SIG-M5 treated with dmso at 0.1 percent for 504 hours (cell line): ENCODE measurements around the gene PAK2.
"Not testable (repeated sequence)": the region's sequence is repeated elsewhere in the genome, so short reads cannot be mapped to it uniquely, and the experiment has no call there.

Experiments used
- DNase-seq: peaks from one replicate; lab custom pipeline; 2025; ENCODE audit not compliant: unreplicated experiment; lab: John Stamatoyannopoulos, UW

Gene PAK2

GRCh38 chr3:196842567-196843434 is 103.1 kb downstream of the PAK2 start:
- DNase-seq = no peak

- DNase-seq = peak; percentile 24
Measured at GRCh38 chr3:196843435-196844110, 103.9 kb downstream of the PAK2 start.

GRCh38 chr3:196844235-196845219 is 104.9 kb downstream of the PAK2 start:
- DNase-seq = not testable (repeated sequence)

- not testable (repeated sequence) for DNase-seq
Measured at GRCh38 chr3:196848375-196848774, 108.7 kb downstream of the PAK2 start.

GRCh38 chr3:196849180-196849741 is 109.6 kb downstream of the PAK2 start:
- no peak for DNase-seq

GRCh38 chr3:196863000-196863399 is 123.3 kb downstream of the PAK2 start:
- not testable (repeated sequence) for DNase-seq

- no peak for DNase-seq
Measured at GRCh38 chr3:196867155-196867506, 127.5 kb downstream of the PAK2 start.

GRCh38 chr3:196867507-196868296 is 128.0 kb downstream of the PAK2 start, which contains the start of gene SENP5:
Gene SENP5 (plus strand): TSS chr3:196867920. CDS start chr3:196885182, 17,262 bp downstream.
- DNase-seq = peak; percentile 91

- peak; percentile 37 for DNase-seq
Measured at GRCh38 chr3:196868297-196868661, 128.6 kb downstream of the PAK2 start.

- DNase-seq = no peak
Measured at GRCh38 chr3:196872316-196872715, 132.7 kb downstream of the PAK2 start.

- not testable (repeated sequence) for DNase-seq
Measured at GRCh38 chr3:196874511-196875094, 134.9 kb downstream of the PAK2 start.

GRCh38 chr3:196875258-196875657 is 135.6 kb downstream of the PAK2 start:
- no peak for DNase-seq
